ENCODE results near the gene SYNPO2L.
"Not testable (repeated sequence)": the region's sequence is repeated elsewhere in the genome, so short reads cannot be mapped to it uniquely, and the experiment has no call there.

The SYNPO2L gene, protein sequence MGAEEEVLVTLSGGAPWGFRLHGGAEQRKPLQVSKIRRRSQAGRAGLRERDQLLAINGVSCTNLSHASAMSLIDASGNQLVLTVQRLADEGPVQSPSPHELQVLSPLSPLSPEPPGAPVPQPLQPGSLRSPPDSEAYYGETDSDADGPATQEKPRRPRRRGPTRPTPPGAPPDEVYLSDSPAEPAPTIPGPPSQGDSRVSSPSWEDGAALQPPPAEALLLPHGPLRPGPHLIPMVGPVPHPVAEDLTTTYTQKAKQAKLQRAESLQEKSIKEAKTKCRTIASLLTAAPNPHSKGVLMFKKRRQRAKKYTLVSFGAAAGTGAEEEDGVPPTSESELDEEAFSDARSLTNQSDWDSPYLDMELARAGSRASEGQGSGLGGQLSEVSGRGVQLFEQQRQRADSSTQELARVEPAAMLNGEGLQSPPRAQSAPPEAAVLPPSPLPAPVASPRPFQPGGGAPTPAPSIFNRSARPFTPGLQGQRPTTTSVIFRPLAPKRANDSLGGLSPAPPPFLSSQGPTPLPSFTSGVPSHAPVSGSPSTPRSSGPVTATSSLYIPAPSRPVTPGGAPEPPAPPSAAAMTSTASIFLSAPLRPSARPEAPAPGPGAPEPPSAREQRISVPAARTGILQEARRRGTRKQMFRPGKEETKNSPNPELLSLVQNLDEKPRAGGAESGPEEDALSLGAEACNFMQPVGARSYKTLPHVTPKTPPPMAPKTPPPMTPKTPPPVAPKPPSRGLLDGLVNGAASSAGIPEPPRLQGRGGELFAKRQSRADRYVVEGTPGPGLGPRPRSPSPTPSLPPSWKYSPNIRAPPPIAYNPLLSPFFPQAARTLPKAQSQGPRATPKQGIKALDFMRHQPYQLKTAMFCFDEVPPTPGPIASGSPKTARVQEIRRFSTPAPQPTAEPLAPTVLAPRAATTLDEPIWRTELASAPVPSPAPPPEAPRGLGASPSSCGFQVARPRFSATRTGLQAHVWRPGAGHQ

DNA sequence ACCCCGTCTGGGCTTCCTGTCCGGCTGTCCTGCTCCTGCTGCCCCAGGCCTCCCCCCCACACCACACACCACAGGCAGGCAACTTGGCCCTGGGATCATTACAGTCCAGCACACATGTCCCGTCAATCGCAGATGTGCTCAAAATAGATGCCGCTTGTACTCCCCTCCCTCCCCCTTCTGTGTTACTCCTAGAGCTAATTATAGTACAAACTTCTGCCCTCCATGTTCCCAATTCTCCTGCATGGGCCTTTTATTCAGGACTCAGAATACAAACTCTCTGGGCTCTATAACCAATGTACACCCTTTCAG, at the start of gene SYNPO2L:
SYNPO2L (minus strand) TSS at position 40 of the 309 bp plus-strand sequence. CDS start 107 bp downstream, outside the sequence.
- no peaks in the 10 kb centered on the region for H4K20me1 ChIP-seq (ENCODE audit: insufficient read depth, low read length)
- H2AFZ ChIP-seq (ENCODE audit: low read length) = no peak within 1 kb of the TSS
- no peaks in the 10 kb centered on the region for H3K9me2 ChIP-seq (replicated peaks; ENCODE audit: insufficient read depth, low read length)
- no peaks in the 10 kb centered on the region for H3K27me3 ChIP-seq (replicated peaks; ENCODE audit: insufficient read depth, low read length)
- no peaks in the 10 kb centered on the region for H3K36me3 ChIP-seq (replicated peaks; ENCODE audit: insufficient read depth, low read length)
- TF ChIP-seq, protein P1, sequence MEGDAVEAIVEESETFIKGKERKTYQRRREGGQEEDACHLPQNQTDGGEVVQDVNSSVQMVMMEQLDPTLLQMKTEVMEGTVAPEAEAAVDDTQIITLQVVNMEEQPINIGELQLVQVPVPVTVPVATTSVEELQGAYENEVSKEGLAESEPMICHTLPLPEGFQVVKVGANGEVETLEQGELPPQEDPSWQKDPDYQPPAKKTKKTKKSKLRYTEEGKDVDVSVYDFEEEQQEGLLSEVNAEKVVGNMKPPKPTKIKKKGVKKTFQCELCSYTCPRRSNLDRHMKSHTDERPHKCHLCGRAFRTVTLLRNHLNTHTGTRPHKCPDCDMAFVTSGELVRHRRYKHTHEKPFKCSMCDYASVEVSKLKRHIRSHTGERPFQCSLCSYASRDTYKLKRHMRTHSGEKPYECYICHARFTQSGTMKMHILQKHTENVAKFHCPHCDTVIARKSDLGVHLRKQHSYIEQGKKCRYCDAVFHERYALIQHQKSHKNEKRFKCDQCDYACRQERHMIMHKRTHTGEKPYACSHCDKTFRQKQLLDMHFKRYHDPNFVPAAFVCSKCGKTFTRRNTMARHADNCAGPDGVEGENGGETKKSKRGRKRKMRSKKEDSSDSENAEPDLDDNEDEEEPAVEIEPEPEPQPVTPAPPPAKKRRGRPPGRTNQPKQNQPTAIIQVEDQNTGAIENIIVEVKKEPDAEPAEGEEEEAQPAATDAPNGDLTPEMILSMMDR (IDR thresholded peaks at IDR 0.05; ENCODE audit: low read length) = no peak
- no peak for TF ChIP-seq EZH2phosphoT487 (IDR thresholded peaks at IDR 0.05; ENCODE audit: low read length)
- TF ChIP-seq EZH2 (optimal IDR thresholded peaks at IDR 0.05; ENCODE audit: low read depth, low read length) = no peak
- H3K9ac ChIP-seq (ENCODE audit: low read length) = no peak within 1 kb of the TSS
- no peaks in the 10 kb centered on the region for H3F3A ChIP-seq (ENCODE audit: insufficient read depth, low read length)
- H3K4me1 ChIP-seq (ENCODE audit: low read length) = peaks cover 6% of the 10 kb centered on the region
- no peaks in the 10 kb centered on the region for H3K9me3 ChIP-seq (replicated peaks; ENCODE audit: insufficient read depth, low read length)
- no peaks in the 10 kb centered on the region for H3K79me2 ChIP-seq (ENCODE audit: low read length)
- no peak within 1 kb of the TSS for H3K4me2 ChIP-seq (ENCODE audit: low read depth, low read length)
- no peak within 1 kb of the TSS for H3K4me3 ChIP-seq (ENCODE audit: low read length)
- no peak within 1 kb of the TSS for H3K27ac ChIP-seq (ENCODE audit: low read length)
- no peak for DNase-seq

DNA sequence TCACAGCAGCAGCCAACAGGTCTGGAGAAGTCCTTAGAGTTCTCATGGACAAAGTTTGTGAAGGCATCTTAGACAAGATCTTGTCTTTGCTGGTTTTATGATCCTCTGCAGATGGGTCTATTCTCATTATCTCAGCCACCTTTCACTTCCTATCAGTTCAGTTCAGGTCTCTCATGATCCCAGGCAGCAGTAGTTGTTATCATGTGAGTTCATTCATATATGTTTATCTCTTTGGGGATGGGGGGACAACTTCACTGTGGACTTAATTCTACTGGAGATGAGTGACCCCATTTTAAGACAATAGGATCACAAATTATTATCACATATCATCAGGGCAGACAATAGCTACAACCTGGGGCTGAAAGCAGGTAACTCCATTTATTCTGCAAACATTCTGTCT, 48.1 kb upstream of the SYNPO2L start:
- not testable (repeated sequence) for DNase-seq; H3K9me3 ChIP-seq (replicated peaks; ENCODE audit: insufficient read depth, low read length); H3K9me2 ChIP-seq (replicated peaks; ENCODE audit: insufficient read depth, low read length); H4K20me1 ChIP-seq (ENCODE audit: insufficient read depth, low read length); H3K27ac ChIP-seq (ENCODE audit: low read length); H3K4me1 ChIP-seq (ENCODE audit: low read length); H3K27me3 ChIP-seq (replicated peaks; ENCODE audit: insufficient read depth, low read length); H3K4me3 ChIP-seq (ENCODE audit: low read length); H3F3A ChIP-seq (ENCODE audit: insufficient read depth, low read length); H3K36me3 ChIP-seq (replicated peaks; ENCODE audit: insufficient read depth, low read length); H3K4me2 ChIP-seq (ENCODE audit: low read depth, low read length); H3K9ac ChIP-seq (ENCODE audit: low read length); H3K79me2 ChIP-seq (ENCODE audit: low read length); H2AFZ ChIP-seq (ENCODE audit: low read length)

DNA sequence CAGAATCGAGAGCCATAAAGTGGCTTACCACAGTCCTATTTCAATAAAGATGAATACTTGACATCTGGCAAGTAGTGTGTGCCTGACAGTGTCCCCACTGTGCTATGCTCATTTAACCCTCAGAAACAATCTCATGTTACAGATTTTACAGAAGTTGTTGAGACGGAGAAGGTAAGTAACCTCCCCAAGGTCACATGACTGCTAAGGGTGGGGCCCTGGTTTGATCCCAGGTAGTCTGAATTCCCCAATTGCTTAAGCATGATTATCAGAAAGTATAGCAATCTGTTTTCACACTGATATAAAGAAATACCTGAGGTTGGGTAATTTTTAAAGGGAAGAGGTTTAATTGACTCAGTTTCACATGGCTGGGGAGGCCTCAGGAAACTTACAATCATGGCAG, 43.0 kb upstream of the SYNPO2L start:
- not testable (repeated sequence) for H3K4me2 ChIP-seq (ENCODE audit: low read depth, low read length); H3K9me2 ChIP-seq (replicated peaks; ENCODE audit: insufficient read depth, low read length); H4K20me1 ChIP-seq (ENCODE audit: insufficient read depth, low read length); H3F3A ChIP-seq (ENCODE audit: insufficient read depth, low read length); H3K4me1 ChIP-seq (ENCODE audit: low read length); H3K79me2 ChIP-seq (ENCODE audit: low read length); H2AFZ ChIP-seq (ENCODE audit: low read length); H3K4me3 ChIP-seq (ENCODE audit: low read length); H3K9ac ChIP-seq (ENCODE audit: low read length); H3K36me3 ChIP-seq (replicated peaks; ENCODE audit: insufficient read depth, low read length); DNase-seq; H3K9me3 ChIP-seq (replicated peaks; ENCODE audit: insufficient read depth, low read length); H3K27me3 ChIP-seq (replicated peaks; ENCODE audit: insufficient read depth, low read length); H3K27ac ChIP-seq (ENCODE audit: low read length)

GRCh38 chr10:73697675-73698159, 41.9 kb upstream of the SYNPO2L start, which contains the start of gene AGAP5:
TSS of gene AGAP5 (minus strand) at chr10:73698109. CDS start at chr10:73697755, 354 bp downstream.
- not testable (repeated sequence) for H3K9ac ChIP-seq (ENCODE audit: low read length); H3K27ac ChIP-seq (ENCODE audit: low read length); H3F3A ChIP-seq (ENCODE audit: insufficient read depth, low read length); DNase-seq; H3K27me3 ChIP-seq (replicated peaks; ENCODE audit: insufficient read depth, low read length); H3K4me1 ChIP-seq (ENCODE audit: low read length); H3K9me2 ChIP-seq (replicated peaks; ENCODE audit: insufficient read depth, low read length); H3K9me3 ChIP-seq (replicated peaks; ENCODE audit: insufficient read depth, low read length); H2AFZ ChIP-seq (ENCODE audit: low read length); H4K20me1 ChIP-seq (ENCODE audit: insufficient read depth, low read length); H3K36me3 ChIP-seq (replicated peaks; ENCODE audit: insufficient read depth, low read length); H3K4me2 ChIP-seq (ENCODE audit: low read depth, low read length); H3K79me2 ChIP-seq (ENCODE audit: low read length); H3K4me3 ChIP-seq (ENCODE audit: low read length)

DNA sequence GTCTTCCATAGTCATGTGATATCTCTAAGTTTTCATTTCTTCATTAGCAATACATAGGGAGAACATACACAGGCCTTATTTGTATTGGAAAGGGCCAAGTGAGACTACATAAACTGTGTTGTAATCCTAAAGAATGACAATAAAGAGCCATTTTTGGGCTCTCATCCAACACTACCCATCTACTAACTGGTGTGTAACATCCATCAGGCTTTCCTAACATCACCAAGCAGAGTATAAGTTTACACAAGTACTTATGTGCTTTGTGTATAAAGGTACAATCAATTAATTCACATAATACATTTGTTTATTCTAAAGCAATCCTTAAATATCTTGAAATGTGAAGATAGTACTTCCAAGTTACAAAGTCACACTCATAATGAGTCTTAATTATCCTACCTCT, 39.5 kb upstream of the SYNPO2L start:
- not testable (repeated sequence) for H3K4me1 ChIP-seq (ENCODE audit: low read length); H3K9me2 ChIP-seq (replicated peaks; ENCODE audit: insufficient read depth, low read length); H3K4me2 ChIP-seq (ENCODE audit: low read depth, low read length); H3K27me3 ChIP-seq (replicated peaks; ENCODE audit: insufficient read depth, low read length); H3K27ac ChIP-seq (ENCODE audit: low read length); H3K9me3 ChIP-seq (replicated peaks; ENCODE audit: insufficient read depth, low read length); H4K20me1 ChIP-seq (ENCODE audit: insufficient read depth, low read length); DNase-seq; H3K79me2 ChIP-seq (ENCODE audit: low read length); H3K9ac ChIP-seq (ENCODE audit: low read length); H3K4me3 ChIP-seq (ENCODE audit: low read length); H2AFZ ChIP-seq (ENCODE audit: low read length); H3K36me3 ChIP-seq (replicated peaks; ENCODE audit: insufficient read depth, low read length); H3F3A ChIP-seq (ENCODE audit: insufficient read depth, low read length)

- not testable (repeated sequence) for H3K27me3 ChIP-seq (replicated peaks; ENCODE audit: insufficient read depth, low read length); H3K9me2 ChIP-seq (replicated peaks; ENCODE audit: insufficient read depth, low read length); H3K79me2 ChIP-seq (ENCODE audit: low read length); H3K9ac ChIP-seq (ENCODE audit: low read length); H3K4me1 ChIP-seq (ENCODE audit: low read length); H4K20me1 ChIP-seq (ENCODE audit: insufficient read depth, low read length); H3K36me3 ChIP-seq (replicated peaks; ENCODE audit: insufficient read depth, low read length); H3K27ac ChIP-seq (ENCODE audit: low read length); H3K4me3 ChIP-seq (ENCODE audit: low read length); H3F3A ChIP-seq (ENCODE audit: insufficient read depth, low read length); H2AFZ ChIP-seq (ENCODE audit: low read length); DNase-seq; H3K4me2 ChIP-seq (ENCODE audit: low read depth, low read length); H3K9me3 ChIP-seq (replicated peaks; ENCODE audit: insufficient read depth, low read length)
Observed at GRCh38 chr10:73690755-73691154, 34.9 kb upstream of the SYNPO2L start.

All from MM.1S (cell line).